Measurements from ENCODE around the gene SEPTIN8.

GRCh38 chr5:132790201-132790865, 13.3 kb upstream of the SEPTIN8 start:
- no peak for TF ChIP-seq POLR2A (IDR thresholded peaks at IDR 0.05)
- no peak for TF ChIP-seq CTCF (IDR thresholded peaks at IDR 0.05 in 4 of 5, conservative IDR thresholded peaks at IDR 0.05 in 1 of 5)
